AG04449 (cell line): ENCODE measurements around the gene PDE11A.

ENCODE experiments used
- CTCF ChIA-PET: fragments of 350-600 bp; formaldehyde crosslinking; extraction: SDS; loops from one replicate; lab custom pipeline; 2021; ENCODE audit warnings: antibody characterized with exemption; lab: Yijun Ruan, JAX
- POLR2A ChIA-PET: fragments of 400-600, 350-600 bp; formaldehyde crosslinking; extraction: SDS; loops from one replicate; lab custom pipeline; 2020; ENCODE audit warnings: antibody characterized with exemption, inconsistent platforms; lab: Yijun Ruan, JAX
- DNase-seq: peaks from one replicate; pipeline ENCODE4 v3.0.0-alpha.2; 2010; ENCODE audit warnings: low read depth, low spot score
- H3K4me3 ChIP-seq: 2 replicates; pipeline ENCODE4 v1.5.1; 2011; ENCODE audit warnings: low read depth, mild to moderate bottlenecking, control low read depth, low read length
- TF ChIP-seq, protein P1 (sequence below): IDR thresholded peaks from one replicate; pipeline ENCODE4 v1.5.1; 2011; ENCODE audit warnings: mild to moderate bottlenecking, moderate library complexity, low read length, control low read depth, inconsistent platforms; ENCODE audit not compliant: insufficient read depth; ENCODE audit errors: missing control alignments

Gene PDE11A

DNA sequence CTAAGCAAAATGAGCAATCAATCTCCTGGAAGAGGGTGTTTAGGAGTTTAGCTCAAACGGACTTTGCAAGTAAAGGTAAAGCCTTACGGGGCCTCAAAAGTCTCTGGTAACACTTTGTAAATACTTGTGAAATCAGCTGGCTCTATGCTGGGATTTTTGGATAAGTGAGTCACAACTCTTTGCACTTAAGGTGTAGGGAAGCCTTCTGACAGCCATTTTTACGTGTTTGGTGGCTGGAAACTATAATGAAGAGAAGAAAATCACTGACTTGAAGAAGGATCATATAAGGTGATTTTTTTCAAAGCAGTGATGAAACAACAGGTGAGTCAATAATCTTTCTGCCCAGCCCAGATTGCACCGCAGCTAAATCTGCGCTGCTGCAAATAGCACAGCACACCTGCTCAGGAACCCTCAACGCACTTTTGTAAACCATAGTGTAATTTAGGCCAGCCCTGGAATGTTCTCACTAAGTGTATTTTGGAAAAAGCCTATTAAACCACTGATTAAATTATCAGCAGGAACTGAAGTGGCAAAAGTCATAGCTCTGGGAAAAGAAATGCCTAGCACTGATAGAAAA is 461.2 kb downstream of the PDE11A start:
- POLR2A ChIA-PET = interaction anchor here (0.5 kb wide), 1 partner anchor 129 kb away, joined by 3 read pairs; no protein-coding TSS in a partner anchor
- TF ChIP-seq, protein P1, sequence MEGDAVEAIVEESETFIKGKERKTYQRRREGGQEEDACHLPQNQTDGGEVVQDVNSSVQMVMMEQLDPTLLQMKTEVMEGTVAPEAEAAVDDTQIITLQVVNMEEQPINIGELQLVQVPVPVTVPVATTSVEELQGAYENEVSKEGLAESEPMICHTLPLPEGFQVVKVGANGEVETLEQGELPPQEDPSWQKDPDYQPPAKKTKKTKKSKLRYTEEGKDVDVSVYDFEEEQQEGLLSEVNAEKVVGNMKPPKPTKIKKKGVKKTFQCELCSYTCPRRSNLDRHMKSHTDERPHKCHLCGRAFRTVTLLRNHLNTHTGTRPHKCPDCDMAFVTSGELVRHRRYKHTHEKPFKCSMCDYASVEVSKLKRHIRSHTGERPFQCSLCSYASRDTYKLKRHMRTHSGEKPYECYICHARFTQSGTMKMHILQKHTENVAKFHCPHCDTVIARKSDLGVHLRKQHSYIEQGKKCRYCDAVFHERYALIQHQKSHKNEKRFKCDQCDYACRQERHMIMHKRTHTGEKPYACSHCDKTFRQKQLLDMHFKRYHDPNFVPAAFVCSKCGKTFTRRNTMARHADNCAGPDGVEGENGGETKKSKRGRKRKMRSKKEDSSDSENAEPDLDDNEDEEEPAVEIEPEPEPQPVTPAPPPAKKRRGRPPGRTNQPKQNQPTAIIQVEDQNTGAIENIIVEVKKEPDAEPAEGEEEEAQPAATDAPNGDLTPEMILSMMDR = no peak
- CTCF ChIA-PET = no interaction called here
- no peak overlapping the region for H3K4me3 ChIP-seq
- DNase-seq = no peak

DNA sequence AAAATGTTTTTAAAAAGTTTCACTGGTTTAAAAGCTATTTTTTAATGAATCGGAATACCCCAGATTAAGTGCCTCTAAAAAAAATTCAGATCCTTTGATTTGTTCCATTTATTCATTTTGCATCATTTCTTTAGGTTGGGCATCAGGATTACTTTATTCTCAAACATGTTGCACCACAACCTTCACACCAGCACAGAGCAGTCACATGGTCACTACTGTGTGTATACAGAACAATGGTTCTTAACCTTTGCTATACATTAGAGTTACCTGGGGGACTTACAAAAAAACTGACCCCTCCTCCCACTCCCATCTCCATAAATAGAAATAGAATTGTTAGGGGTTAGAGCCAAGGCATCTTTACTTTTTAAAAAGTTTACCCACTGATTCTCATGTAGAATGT is 461.8 kb downstream of the PDE11A start:
- ChIA-PET CTCF (no interaction called here), POLR2A (interaction anchor here (0.5 kb wide), 1 partner anchor 128 kb away, joined by 3 read pairs; no protein-coding TSS in a partner anchor)
- TF ChIP-seq, protein P1 = no peak
- H3K4me3 ChIP-seq = no peak overlapping the region
- no peak for DNase-seq

DNA sequence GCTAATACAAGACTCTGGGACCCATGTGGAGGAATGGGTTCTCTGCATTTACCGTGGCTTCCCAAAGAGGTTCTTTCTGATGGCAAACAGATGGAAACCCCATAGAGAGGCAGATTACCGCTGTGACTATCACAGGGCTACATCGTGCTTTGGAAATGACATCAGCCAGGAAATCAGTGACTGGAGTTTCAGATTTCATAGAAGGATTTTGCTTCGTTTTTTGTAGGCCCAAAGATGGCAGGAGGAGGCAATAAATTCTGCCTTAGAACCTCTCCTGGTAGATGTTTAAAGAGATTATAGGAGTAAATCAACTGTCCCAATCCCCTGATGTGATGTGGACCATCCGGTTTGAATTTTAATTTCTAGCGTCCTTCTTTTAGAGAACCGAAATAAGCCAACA is 465.9 kb downstream of the PDE11A start:
- ChIA-PET CTCF (interaction anchor here (0.9 to 1.9 kb wide), 7 partner anchors 9 to 273 kb away, joined by 3 to 13 read pairs (median 4); no protein-coding TSS in a partner anchor), POLR2A (no interaction called here)
- no peak for DNase-seq
- TF ChIP-seq, protein P1 = no peak
- no peak overlapping the region for H3K4me3 ChIP-seq

DNA sequence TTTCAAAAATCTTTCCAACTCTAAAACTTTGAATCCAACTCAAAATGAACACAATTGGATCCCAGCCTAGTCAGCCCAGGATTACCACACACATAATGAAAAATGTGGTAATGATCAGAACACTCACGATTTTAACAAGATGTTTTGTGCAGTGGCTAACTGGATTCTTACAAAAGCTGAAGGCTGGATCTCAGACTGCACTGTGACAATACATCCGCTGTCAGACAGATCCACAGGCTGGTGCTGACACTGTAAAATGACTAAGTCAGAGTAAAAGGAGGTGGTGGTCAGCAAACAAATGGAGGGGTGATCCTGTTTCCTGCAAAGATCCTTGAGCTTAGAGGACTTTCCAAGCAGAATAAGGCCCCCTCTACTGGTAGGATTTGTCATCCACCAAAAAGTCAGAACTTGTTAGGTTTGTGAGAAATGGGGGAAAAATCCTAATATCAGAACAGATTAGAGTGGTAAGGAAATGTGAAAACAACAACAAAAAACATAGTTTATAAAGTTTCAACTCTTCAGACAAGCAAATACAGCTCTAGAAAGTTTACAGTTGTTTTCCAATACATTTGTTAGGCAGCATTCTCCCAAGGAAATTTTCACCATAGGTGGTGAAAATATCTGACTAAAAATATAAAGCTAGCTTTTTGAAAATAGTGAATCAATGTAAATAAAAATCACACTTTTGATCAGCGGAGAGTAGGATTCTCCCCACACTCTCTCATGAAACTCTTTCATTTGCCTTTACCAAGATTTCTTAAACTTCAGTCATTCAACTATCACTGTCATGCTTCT is 468.1 kb downstream of the PDE11A start:
- TF ChIP-seq, protein P1 = peak; percentile 74
- POLR2A ChIA-PET = no interaction called here
- peak; percentile 38 for DNase-seq

DNA sequence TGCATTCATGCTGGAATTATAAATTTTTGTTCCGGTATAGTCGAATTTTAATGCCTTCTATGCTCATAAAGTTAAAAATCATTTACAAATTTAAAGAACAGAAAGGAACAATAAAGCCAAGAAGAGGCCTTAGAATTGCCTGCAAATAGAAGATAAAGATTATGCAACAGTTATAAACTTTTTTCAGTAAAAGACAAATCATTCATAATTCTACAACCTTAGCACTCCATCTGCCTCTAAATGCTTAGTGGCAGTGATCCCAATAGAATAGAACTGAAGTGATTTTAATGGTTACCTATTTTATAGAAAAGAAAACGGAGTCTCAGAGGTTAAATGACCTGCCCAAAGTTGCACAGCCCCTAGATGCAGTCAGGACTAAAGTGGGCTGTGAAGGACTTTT is 468.8 kb downstream of the PDE11A start:
- no peak overlapping the region for H3K4me3 ChIP-seq
- TF ChIP-seq, protein P1 = no peak
- DNase-seq = no peak
- ChIA-PET CTCF (interaction anchor here (0.6 to 4.6 kb wide), 36 partner anchors 8 to 995 kb away, joined by 3 to 40 read pairs (median 5); no protein-coding TSS in a partner anchor), POLR2A (no interaction called here)

More for the DNA sequence above, 468.1 kb downstream of the PDE11A start:
- CTCF ChIA-PET = interaction anchor here (0.6 to 4.6 kb wide), 42 partner anchors 9 to 995 kb away, joined by 3 to 40 read pairs (median 4); a partner anchor contains a TSS
- H3K4me3 ChIP-seq = peak overlapping the region; percentile 25

DNA sequence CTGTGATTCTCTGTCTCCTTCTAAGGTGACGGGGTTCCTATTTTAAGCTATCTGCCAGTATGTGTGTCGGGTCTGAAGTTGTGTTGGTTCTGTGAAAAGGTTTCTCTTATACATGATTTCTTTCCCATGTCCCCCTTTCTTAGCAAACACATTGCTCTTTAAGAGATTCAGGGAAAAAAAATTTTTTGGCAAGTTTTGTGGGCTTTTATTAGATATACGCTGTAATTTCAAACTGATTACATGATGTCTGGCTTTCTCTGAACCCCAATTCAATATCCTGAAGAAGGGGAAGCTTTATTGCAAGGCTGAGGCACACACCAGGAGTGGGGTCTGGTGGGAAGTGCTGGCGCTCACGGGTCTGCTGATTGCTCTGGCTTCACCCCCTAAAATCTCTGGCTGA is 469.4 kb downstream of the PDE11A start:
- H3K4me3 ChIP-seq = no peak overlapping the region
- ChIA-PET CTCF (interaction anchor here (0.9 to 4.6 kb wide), 6 partner anchors 9 to 267 kb away, joined by 3 to 40 read pairs (median 5); no protein-coding TSS in a partner anchor), POLR2A (no interaction called here)
- no peak for DNase-seq
- TF ChIP-seq, protein P1 = no peak
